ENCODE data around the gene FBXL7. TPM values are rescaled to one million over a fixed set of nuclear protein-coding genes. Genes with fewer than 3 reads are reported as not detected.

Gene FBXL7
- total and polyA plus RNA-seq, 2 of the 8 experiments (the other 6 are each of a cell fraction or from before 2014, with no cell fraction given): 17.7 to 17.8 TPM

- TF ChIP-seq CHD7 (IDR thresholded peaks at IDR 0.05; ENCODE audit: insufficient replicate concordance, low read length): no peak
- TF ChIP-seq TAF1 (IDR thresholded peaks at IDR 0.05; ENCODE audit: low read depth, low read length): peak; percentile 67
- TF ChIP-seq SAP30 (IDR thresholded peaks at IDR 0.05; ENCODE audit: insufficient read depth, insufficient replicate concordance, low read length): no peak
- TF ChIP-seq CTCF (IDR thresholded peaks at IDR 0.05; ENCODE audit: control extremely low read depth in 1 of 3, insufficient read depth in 1 of 3, low read depth in 1 of 3, low read length in 3 of 3): 0 out of 4 replicates have a peak, but pooled peaks of 1 of the 3 experiments have one; percentile 8
- peak; percentile 27 to 42; a peak in 3 of 4 replicates for TF ChIP-seq RAD21 (IDR thresholded peaks at IDR 0.05 in 1 of 2, conservative IDR thresholded peaks at IDR 0.05 in 1 of 2; ENCODE audit: low read depth in 2 of 2, low read length in 2 of 2)
- no peak for TF ChIP-seq SUZ12 (IDR thresholded peaks at IDR 0.05; ENCODE audit: low read length)
These were observed at the start of gene FBXL7 (continued) for GRCh38 chr5:15499528-15500324.

Measured in H1 (cell line).